GM18502 (cell line): Measurements from ENCODE around the gene GNAQ.
"Not testable (repeated sequence)": the region's sequence is repeated elsewhere in the genome, so short reads cannot be mapped to it uniquely, and the experiment has no call there.

Experiments
- ATAC-seq: cut with Tn5 transposase; IDR thresholded peaks from one replicate; pipeline ENCODE4 v1.9.1; 2021; ENCODE audit warnings: mild to moderate bottlenecking; ENCODE audit not compliant: unreplicated experiment, poor library complexity

Gene GNAQ

DNA sequence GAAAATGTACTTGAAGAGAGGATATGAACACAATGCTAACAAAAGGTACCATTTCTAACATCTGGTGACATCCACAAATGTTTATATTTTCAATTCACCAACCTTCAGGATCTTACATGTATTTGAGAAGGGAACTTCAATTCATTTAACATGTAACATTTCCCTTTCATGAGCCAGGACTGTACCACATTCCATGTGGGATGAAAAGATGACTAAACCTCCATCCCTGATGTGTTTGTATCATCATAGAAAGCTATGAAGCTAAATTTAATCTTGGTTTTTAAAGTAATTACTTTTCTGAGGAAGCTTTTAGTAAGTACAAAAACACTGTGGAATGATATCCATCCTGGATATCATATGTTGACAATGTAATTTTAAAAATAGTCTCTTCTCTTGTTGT lies 305.3 kb downstream of the GNAQ start:
- no peak for ATAC-seq

DNA sequence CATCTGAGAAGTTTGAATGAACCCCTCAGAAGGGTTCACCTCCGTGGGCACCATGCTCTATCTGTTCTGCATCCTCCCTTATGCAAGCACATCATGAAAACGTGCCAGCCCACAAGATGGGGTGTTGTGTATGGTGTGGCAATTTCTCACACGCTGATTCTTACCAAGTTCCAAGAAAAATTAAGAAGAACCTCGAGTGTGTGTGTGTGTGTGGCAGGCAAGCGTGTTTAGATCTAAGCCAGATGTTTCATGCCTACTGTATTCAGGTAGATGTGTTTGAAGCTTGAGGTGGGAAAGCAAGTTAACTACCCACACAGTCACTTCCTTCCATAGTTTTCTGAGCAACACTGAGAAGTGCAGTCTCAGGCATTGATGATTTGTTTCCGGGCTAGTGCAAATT lies 305.8 kb downstream of the GNAQ start:
- ATAC-seq: no peak

DNA sequence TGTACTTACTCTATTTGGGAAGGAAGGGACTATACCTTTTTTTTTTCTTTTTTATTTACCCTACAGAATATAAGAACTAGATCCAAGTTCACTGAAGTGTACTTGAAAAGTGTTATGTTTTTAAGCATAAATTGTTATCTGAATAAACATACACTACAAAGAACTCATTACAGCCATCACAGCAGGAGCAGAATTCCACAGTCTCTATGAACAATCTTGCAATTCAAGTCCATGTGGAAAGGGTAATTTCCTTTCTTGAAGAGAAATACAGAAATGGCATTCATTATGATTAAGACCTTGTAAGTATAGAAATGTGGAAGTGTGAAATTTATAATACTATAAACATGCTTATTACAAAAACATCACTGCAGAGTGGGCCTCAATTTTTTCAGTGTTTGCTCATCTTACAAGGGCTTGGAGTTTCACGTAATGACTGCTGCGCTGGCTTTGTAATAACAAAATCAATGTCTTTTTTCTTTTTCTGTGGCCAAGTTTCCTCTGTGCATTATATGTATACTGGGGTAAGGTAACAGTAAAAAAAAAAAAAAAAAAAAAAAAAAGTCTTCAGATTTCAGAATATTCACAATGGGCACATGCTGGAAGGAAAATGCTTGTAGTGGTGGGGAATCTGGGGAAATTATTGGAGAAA lies 306.4 kb downstream of the GNAQ start:
- no peak for ATAC-seq

DNA sequence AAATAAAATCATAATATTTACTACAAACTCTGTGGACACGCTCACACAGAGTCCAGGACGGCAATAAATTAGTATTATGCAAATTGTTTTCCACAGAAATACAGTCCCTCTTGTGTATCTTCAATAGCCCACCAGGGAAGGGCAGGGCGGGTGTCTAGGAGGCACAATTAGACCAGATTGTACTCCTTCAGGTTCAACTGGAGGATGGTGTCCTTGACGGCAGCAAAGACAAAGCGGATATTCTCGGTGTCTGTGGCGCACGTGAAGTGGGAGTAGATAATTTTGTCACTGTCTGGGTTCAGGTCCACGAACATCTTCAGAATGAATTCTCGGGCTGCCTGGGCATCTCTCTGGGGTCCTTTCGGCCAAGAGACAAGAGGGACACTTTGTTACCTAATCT lies 310.5 kb downstream of the GNAQ start:
- not testable (repeated sequence) for ATAC-seq

DNA sequence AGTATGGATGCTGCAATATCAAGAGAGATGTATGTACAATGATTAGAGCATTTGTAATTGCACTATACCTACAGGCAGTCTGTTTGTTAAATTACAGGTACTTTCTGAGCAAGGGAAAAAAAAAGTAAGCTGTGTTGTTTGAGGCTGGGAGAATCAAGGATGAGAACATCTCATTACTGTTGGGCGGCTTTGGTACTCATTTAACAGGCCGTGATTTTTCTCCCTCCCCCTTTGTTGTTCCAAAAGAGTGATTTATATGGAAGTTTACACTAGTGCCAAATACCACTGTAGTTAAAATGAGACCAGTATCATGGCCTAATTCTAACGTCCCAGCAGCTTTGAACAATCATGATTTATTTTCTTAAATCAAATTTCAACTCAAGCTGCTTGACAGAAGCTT lies 312.3 kb downstream of the GNAQ start:
- ATAC-seq: no peak

DNA sequence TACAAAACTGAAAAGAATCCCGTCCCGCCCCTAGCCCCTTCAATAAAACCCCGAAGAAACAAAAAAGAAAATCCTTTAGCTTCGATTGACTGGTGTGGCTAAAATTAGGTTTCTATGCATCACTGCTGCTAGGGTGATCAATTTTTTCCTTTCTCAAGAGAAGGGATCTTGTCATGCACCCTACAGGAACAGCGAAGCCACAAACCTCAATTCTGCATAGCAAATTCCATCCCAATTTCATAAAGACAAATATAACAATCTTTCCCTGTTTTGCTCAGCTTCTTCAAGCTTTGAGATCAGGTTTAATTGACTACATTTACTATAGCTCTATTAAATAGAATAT lies 313.3 kb downstream of the GNAQ start:
- ATAC-seq: not testable (repeated sequence)

DNA sequence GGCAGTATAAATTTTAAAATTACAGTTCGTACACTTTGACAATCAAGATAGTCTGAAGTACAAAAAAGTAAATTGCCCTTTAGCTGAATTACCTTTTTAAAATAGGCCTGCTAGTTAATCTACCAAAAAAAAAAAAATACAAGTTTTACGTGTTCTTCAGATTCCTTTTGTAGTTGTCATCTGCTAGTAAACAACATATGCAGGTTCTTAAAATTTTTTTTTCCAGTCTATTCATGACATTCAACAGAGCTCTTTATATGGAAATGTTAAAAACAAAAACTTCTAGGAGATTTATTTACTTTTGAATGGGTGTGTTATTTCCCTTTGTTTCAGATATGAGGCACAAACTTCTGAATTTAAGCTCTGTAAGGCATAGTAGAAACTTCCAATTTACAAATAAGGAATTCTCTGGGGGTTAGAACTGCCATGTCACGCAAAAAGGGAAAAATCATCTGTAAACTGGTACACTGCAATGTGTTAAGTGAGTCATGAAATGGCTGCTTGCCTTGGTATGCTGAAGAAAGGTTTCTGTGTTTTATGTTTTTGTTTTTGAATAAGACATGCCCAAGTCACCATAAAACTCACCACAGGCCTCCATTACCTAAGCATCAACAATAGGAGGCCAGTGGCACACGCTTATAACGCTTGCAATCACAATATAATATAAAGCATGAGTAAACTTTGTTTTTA lies 313.9 kb downstream of the GNAQ start:
- not testable (repeated sequence) for ATAC-seq

DNA sequence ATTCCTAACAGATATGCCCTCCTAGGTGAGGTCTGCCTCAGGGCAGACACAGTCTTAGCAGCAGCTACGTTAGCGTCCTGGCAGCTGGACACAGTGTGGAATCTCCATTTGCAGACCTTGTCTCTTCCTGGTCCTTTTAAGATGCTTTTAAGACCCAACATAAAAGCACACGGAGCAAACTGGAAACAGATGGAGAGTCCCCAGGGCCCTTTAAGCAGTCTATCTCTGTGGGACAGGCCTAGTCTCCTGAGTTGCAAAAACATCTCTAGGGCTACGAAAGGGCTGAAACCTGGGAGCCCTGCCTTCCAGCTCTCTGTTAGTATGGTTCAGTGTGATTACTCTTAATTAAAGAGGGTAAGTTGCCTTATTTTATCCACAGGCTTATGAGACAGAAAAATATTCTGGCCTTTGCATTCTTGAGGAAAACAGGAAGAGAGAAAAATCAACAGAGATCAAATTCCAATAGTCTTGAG lies 317.5 kb downstream of the GNAQ start:
- ATAC-seq: no peak

DNA sequence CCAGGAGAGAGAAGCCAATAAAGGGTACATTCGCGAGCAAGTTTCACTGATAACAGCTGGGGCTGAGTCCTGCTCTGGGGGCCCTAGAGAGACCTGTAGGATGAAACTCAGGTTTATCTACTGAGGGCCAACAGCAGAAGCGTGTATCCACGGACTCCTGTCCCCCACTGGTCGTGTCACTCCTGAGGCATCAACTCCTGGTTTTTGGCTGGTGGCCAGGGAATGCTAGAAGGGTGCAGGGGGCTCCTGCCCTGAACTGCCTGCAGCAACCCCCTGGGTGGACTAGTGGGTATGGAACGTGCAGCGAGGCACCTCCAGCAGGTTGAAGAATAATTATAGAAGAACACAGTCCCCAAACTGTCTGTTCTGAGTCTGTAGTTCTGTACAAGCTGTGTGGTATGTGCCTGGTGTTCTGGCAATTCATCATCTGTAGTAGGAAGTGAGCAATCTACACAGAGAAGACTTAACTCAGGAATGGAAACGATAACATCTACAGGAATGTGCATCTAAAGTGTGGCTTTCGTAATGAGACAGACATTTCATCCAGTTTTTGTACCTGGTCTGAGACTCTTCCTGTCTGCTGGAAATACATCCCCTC lies 319.0 kb downstream of the GNAQ start:
- no peak for ATAC-seq

DNA sequence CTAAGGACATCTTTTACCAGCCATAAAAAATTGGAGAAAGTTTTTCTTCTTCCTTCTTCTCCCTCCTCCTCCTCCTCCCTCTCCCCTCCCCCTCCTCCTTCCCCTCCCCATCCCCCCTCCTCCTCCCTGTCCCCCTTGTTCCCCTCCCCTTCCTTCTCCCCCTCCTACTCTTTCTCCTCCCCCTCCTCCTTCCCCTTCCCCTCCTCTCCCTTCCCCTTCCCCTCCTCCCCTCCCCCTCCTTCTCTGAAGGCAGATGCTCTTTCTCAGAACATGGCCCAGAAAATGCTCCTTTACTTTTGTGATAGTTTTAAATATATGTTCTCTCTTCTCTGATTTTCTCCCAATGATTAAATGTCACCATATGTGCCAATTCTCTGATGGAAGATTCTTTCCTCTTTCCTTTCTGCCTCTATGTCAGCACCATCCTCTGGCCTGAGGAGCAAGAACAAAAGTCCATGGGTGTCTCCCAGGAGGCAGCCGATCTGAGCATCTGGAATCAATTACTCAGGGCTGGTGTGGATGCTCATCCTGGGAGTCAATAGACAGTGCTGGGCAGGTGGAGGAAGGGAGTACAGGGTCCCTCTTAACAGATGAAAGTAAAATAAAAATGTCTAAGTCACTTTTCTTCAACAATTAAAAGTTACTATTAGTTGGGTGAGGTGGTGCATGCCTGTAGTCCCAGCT lies 320.5 kb downstream of the GNAQ start:
- no peak for ATAC-seq

DNA sequence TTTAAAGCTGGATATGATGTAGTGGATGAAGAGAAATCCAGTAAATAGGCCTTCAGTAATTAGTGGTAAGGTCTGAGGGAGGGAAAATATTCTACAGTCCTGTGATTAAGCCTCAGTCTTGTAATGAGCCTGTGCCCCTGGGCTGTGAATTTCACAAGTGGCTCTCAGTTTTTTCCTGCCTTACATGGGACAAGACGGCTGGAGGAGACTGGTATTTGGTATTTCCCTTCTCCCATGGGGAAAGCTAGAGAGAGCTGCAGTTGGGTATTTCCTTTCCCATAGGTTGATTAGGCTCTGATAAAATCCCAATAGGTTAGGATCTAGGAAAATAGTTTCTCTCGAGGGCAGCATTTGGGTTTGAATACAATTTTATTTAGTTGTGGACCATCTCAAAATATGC lies 321.3 kb downstream of the GNAQ start:
- no peak for ATAC-seq

DNA sequence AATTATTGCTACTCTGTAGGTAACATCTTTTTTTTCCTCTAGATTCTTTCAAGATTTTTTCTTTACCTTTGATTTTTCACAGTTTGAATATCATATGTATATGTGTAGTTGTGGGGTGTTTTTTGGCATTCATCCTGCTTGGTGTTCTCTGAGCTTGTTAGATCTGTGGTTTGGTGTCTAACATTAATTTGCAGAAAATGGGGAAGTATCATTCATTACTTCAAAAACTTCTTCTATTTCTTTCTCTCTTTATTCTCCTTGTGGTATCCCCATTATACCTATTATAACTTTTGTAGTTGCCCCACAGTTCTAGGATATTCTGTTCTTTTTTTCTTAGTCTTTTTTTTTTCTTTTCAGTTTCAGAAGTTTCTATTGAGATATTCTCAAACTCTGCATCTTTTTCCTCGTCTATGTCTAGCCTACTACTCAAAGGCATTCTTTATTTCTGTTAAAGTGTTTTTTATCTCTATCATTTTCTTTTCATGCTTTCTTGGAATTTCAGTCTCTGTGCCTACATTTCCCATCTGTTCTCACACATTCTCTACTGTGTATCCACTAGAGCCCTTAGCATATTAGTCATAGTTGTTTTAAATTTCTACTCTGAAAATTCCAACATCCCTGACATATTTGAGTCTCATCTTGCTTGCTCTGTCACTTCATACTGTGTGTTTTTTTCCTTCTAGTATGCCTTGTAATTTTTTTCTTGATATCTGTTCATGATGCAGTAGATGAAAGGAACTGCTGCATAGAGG lies 323.4 kb downstream of the GNAQ start:
- ATAC-seq: no peak

DNA sequence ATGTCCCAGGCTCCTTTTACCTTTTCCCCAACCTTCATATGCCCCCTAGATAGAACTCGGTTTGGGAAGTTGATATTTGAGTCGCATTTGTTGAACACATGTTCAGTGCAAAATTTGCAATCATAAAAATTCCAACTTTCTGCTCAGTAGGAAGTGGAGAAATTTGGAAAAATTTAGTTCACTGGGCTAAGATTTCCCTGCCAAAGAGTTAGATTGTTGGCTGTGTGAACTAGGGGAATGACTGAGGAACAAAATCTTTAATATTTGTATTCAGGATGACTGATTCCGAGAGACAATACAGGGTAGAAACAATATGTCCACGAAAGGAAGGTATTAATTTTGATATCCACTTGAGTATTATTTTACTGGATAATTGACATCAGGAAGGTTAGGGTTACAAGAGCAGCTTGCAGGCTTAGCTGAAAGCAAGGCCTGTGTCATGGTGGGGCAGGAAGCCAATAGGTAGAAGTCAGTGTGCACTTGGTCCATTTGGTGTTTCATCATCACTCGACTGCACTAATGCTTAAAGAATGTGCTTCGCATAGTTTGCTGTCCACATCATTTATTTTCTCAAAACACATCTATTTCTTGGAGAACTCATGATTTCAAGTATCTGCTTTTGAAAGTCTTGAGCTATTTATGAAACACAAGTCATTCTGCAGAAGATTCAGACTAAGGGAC lies 324.1 kb downstream of the GNAQ start:
- ATAC-seq: no peak

DNA sequence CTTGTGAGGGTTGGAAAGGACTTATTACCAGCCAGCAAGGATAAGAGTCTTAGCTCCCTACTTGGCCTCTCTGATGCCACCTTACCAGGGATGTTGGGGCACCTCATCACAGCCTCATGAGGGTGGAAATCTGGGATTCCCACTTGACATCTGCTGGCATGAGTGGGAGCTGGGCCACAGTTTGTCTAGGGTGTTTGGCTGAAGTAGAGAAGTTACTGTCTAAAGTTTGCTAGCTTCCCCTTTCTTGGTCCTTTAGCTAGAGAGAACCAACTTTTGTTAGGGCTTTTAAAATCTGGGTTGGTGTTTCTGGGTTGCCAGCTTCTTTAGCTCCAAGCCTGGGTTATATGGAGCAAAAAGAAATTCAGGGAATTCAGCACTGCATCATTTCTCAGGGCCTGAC lies 326.0 kb downstream of the GNAQ start:
- no peak for ATAC-seq

DNA sequence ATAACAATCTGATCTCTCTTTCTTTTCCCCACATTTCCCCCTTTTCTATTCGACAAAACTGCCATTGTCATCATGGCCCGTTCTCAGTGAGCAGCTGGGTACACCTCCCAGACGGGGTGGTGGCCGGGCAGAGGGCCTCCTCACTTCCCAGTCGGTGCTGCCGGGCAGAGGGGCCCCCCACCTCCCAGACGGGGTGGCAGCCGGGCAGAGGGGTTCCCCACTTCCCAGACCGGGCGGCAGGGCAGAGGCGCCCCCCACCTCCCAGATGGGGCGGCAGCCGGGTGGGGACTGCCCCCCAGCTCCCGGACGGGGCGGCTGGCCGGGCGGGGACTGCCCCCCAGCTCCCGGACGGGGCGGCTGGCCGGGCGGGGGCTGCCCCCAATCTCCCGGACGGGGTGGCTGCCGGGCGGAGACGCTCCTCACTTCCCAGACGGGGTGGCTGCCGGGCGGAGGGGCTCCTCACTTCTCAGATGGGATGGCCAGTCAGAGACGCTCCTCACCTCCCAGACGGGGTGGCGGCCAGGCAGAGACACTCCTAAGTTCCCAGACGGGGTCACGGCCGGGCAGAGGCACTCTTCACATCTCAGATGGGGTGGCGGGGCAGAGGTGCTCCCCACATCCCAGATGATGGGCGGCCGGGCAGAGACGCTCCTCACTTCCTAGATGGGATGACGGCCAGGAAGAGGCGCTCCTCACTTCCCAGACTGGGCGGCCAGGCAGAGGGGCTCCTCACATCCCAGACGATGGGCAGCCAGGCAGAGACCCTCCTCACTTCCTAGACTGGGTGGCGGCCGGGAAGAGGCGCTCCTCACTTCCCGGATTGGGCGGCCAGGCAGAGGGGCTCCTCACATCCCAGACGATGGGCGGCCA lies 328.9 kb downstream of the GNAQ start:
- ATAC-seq: not testable (repeated sequence)

DNA sequence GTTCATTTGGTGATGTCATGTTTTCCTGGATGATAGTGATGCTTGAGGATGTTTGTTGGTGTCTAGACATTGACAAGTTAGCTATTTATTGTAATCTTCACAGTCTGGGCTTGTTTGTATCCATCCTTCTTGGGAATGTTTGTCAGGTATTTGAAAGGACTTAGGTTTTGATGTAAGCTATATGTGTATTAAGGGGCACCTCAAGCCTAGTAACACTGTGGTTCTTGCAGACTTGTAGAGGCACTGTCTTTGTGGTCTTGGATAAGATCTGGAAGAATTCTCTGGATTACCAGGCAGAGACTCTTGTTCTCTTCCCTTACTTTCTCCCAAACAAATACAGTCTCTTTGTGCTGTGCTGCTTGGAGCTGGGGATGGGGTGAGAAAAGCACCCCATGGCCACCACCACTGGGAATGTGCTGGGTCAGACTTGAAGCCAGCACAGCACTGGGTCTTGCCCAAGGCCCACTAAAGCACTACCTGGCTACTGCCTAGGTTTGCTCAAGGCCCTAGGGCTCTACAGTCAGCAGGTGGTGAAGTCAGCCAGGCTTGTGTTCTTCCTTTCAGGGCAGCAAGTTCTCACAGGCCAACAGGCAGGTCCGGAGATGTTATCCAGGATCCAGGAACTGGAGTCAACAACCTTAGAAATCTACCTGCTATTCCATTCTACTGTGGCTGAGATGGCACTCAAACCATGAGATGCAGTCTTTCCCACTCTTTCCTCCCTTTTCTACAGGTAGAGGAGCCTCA lies 334.2 kb downstream of the GNAQ start:
- no peak for ATAC-seq

DNA sequence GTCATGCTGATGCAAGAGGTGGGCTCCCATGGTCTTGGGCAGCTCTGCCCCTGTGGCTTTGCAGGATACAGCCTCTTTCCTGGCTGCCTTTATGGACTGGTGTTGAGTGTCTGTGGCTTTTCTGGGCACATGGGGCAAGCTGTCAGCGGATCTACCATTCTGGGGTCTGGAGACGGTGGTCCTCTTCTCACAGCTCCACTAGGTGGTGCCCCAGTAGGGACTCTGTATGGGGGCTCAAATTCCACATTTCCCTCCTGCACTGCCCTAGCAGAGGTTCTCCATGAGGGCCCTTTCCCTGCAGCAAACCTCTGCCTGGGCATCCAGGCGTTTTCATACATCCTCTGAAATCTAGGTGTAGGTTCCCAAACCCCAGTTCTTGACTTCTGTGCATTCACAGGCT lies 340.9 kb downstream of the GNAQ start:
- not testable (repeated sequence) for ATAC-seq

DNA sequence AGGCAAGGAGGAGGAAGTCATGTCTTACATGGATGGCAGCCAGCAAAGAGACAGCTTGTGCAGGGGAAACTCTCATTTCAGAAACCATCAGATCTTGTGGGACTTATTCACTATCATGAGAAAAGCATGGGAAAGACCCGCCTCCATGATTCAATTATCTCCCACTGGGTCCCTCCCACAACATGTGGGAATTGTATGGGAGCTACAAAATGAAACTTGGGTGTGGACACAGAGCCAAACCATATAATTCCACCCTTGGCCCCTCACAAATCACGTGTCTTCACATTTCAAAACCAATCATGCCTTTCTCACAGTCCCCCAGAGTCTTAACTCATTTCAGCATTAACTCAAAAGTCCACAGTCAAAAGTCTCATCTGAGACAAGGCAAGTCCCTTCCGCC lies 341.5 kb downstream of the GNAQ start:
- ATAC-seq: not testable (repeated sequence)
